ENCODE results near the gene IL33. TPM values are rescaled to one million over a fixed set of nuclear protein-coding genes. Genes with fewer than 3 reads are reported as not detected.

The IL33 gene
- total RNA-seq, 2 experiments from 2014 or later = not detected

DNA sequence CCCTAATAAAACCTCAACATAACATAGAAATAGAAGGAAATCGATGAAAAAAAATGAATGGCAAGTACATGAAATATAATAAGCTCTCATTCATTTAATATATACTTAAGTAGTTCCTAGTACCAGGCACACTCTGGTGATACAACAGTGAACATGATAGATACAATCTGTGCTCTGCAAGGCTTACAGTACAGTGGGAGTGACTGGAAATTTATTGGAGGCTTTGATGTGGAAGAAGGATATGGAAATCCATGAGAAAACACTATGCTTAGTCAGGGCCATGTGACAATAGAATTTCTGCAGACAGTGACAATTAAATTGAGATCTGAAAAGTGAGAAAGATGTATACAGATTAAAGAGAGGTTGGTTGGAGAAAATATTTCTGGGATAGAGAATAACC is 32.0 kb upstream of the IL33 start:
- no peak overlapping the region for H3K4me3 Mint-ChIP-seq
- no peaks in the 10 kb centered on the region for H3K9me3 Mint-ChIP-seq
- ChIA-PET CTCF (interaction anchor here (1.8 kb wide), 1 partner anchor 130 kb away, joined by 4 read pairs; no protein-coding TSS in a partner anchor), POLR2A (no interaction called here)
- H3K4me1 Mint-ChIP-seq (ENCODE audit: low read depth) = no peaks in the 10 kb centered on the region
- no peak overlapping the region for H3K27ac Mint-ChIP-seq
- H3K27me3 Mint-ChIP-seq = peaks cover 13% of the 10 kb centered on the region
- intact Hi-C loops (cut with micrococcal nuclease) = no loop called here
- DNase-seq (no peak), ATAC-seq (no peak)
- H3K36me3 Mint-ChIP-seq (ENCODE audit: low read depth) = no peaks in the 10 kb centered on the region
- TF ChIP-seq, protein P1, sequence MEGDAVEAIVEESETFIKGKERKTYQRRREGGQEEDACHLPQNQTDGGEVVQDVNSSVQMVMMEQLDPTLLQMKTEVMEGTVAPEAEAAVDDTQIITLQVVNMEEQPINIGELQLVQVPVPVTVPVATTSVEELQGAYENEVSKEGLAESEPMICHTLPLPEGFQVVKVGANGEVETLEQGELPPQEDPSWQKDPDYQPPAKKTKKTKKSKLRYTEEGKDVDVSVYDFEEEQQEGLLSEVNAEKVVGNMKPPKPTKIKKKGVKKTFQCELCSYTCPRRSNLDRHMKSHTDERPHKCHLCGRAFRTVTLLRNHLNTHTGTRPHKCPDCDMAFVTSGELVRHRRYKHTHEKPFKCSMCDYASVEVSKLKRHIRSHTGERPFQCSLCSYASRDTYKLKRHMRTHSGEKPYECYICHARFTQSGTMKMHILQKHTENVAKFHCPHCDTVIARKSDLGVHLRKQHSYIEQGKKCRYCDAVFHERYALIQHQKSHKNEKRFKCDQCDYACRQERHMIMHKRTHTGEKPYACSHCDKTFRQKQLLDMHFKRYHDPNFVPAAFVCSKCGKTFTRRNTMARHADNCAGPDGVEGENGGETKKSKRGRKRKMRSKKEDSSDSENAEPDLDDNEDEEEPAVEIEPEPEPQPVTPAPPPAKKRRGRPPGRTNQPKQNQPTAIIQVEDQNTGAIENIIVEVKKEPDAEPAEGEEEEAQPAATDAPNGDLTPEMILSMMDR (IDR thresholded peaks at IDR 0.05) = no peak

DNA sequence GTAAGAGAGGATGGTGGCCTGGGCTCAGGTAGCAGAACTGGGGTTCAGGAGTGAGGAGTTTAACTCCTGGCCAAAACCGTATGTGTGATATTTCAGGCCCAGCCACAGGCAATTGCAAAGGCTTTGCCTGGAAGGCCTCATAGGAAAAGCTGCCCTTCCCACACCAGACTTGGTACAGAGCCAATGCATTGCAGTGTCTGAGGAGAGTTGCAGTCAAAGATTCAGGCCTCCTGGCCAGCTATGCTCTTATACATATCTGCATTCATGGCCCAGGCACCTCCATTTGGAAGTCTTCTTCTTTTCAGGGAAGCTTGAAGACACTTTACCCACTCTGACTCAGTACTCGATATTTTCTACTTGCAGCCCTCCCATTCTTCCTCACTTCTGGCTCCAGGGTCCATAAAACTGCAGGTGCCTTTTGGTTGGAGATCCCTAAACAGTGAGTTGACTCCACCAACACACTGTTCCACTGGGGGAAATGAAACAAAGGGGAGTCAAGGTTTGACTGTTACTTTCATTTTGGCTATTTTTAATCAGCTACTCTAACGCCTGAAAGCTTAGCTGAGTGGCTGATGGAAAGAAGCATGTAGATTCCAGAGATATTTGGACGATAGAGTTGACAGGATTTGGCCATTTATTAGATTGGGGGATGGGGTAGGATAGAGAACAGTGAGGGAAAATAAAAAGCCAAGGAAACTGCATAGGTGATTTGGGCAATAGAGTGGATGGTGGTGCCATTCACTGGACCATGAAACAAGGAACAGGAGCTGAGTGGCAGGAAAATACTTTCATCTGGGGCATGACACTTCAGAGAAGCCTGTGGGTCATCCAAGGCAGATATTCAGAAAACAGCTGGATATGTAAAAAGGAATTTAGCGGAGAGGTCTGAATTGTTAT is 30.6 kb upstream of the IL33 start:
- ChIA-PET CTCF (interaction anchor here (1.3 kb wide), 1 partner anchor 298 kb away, joined by 5 read pairs; no protein-coding TSS in a partner anchor), POLR2A (no interaction called here)
- TF ChIP-seq, protein P1 (IDR thresholded peaks at IDR 0.05) = no peak
- Mint-ChIP-seq H3K36me3 (ENCODE audit: low read depth) (no peaks in the 10 kb centered on the region), H3K27ac (no peak overlapping the region), H3K9me3 (no peaks in the 10 kb centered on the region), H3K27me3 (peaks cover 17% of the 10 kb centered on the region), H3K4me1 (ENCODE audit: low read depth) (no peaks in the 10 kb centered on the region), H3K4me3 (no peak overlapping the region)
- DNase-seq (no peak), ATAC-seq (no peak)
- intact Hi-C loops (cut with micrococcal nuclease) = no loop called here

DNA sequence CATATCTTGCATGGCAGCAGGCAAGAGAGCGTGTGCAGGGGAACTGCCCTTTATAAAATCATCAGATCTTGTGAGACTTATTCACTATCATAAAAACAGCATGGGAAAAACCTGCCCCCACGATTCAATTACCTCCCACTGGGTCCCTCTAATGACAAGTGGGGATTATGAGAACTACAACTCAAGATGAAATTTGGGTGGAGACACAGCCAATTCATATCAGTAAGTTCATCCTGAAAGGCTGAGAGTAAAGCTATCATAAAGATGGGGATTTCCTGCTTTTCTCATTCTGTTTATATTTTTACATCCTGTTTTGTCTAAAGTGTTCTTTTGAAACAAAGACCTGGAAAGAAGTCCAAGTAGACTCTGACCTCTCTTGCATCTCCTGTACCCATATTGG is 28.9 kb upstream of the IL33 start:
- no peak for ATAC-seq
- TF ChIP-seq, protein P1 (IDR thresholded peaks at IDR 0.05) = no peak

DNA sequence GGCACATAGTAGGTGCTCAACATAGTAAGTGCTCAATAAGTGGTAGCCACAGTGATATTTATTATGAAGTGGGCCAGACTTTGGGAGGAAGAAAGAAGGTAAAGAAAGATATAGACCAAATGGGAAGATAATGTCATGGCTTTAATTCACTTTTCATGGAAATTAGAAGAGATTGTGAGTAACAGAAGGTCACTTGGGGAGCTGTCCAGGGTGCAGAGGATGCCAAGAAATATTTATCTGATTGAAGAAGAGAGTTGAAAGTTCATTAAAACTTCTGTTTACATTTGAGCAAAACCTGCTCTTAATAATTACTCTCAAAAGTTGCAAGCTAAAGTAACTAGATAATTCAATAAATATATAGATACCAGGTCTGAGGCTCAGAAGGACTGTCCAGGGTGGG is 28.3 kb upstream of the IL33 start:
- intact Hi-C loops (cut with micrococcal nuclease) = no loop called here
- no peak overlapping the region for H3K4me3 Mint-ChIP-seq
- no peaks in the 10 kb centered on the region for H3K36me3 Mint-ChIP-seq (ENCODE audit: low read depth)
- POLR2A ChIA-PET = no interaction called here
- H3K9me3 Mint-ChIP-seq = no peaks in the 10 kb centered on the region
- CTCF ChIA-PET = no interaction called here
- ATAC-seq (no peak), DNase-seq (no peak)
- TF ChIP-seq, protein P1 (IDR thresholded peaks at IDR 0.05) = no peak
- peaks cover 26% of the 10 kb centered on the region for H3K27me3 Mint-ChIP-seq
- no peak overlapping the region for H3K27ac Mint-ChIP-seq
- no peaks in the 10 kb centered on the region for H3K4me1 Mint-ChIP-seq (ENCODE audit: low read depth)

More for the DNA sequence above, 28.9 kb upstream of the IL33 start:
- ChIA-PET POLR2A (interaction anchor here (0.6 kb wide), 1 partner anchor 274 kb away, joined by 3 read pairs; no protein-coding TSS in a partner anchor), CTCF (interaction anchor here (0.8 kb wide), 1 partner anchor 8 kb away, joined by 3 read pairs; no protein-coding TSS in a partner anchor)
- intact Hi-C loops (cut with micrococcal nuclease) = no loop called here
- no peak overlapping the region for H3K4me3 Mint-ChIP-seq
- H3K36me3 Mint-ChIP-seq (ENCODE audit: low read depth) = no peaks in the 10 kb centered on the region
- no peaks in the 10 kb centered on the region for H3K9me3 Mint-ChIP-seq
- no peaks in the 10 kb centered on the region for H3K4me1 Mint-ChIP-seq (ENCODE audit: low read depth)
- no peak overlapping the region for H3K27ac Mint-ChIP-seq
- no peak for DNase-seq
- peaks cover 21% of the 10 kb centered on the region for H3K27me3 Mint-ChIP-seq

DNA sequence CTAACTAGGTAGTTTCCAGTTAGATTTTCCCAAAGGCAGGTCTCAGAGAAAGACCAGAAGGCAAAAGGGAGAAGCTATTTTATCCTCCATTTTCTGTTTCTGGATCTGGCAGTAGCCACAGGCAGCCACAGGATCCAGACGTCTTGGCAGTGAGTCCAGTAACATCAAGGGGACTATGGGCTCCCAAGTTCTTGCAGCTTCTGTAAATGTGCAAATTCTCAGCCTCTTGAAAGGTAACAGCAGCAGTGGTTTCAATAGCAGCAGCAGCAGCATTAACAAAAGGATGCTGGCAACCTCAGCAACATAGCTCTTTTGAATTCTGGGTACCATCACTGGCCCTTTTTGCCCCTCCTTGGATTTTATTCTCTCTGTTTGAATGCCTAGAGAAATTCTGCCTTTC is 27.1 kb upstream of the IL33 start:
- peaks cover 23% of the 10 kb centered on the region for H3K27me3 Mint-ChIP-seq
- ATAC-seq (no peak), DNase-seq (no peak)
- ChIA-PET POLR2A (no interaction called here), CTCF (no interaction called here)
- H3K9me3 Mint-ChIP-seq = no peaks in the 10 kb centered on the region
- intact Hi-C loops (cut with micrococcal nuclease) = no loop called here
- H3K36me3 Mint-ChIP-seq (ENCODE audit: low read depth) = no peaks in the 10 kb centered on the region
- no peak overlapping the region for H3K4me3 Mint-ChIP-seq
- H3K4me1 Mint-ChIP-seq (ENCODE audit: low read depth) = no peaks in the 10 kb centered on the region
- no peak overlapping the region for H3K27ac Mint-ChIP-seq
- TF ChIP-seq, protein P1 (IDR thresholded peaks at IDR 0.05) = no peak
